ENCODE results near the gene GCAT. TPM values are rescaled to one million over a fixed set of nuclear protein-coding genes. Genes with fewer than 3 reads are reported as not detected.

Gene GCAT
- 22.3 TPM for total RNA-seq

GRCh38 chr22:37807410-37808293, at the start of gene GCAT:
Gene GCAT (plus strand): TSS chr22:37807934. CDS start chr22:37807968, 34 bp downstream.
- DNase-seq (ENCODE audit: low spot score): peak; percentile 97

- no peak for DNase-seq (ENCODE audit: low spot score)
These were observed 49.0 kb upstream of the GCAT start for GRCh38 chr22:37758694-37759093.

- no peak for DNase-seq (ENCODE audit: low spot score)
These were observed 48.5 kb upstream of the GCAT start for GRCh38 chr22:37759281-37759680.

GRCh38 chr22:37760152-37760551, 47.6 kb upstream of the GCAT start:
- no peak for DNase-seq (ENCODE audit: low spot score)

GRCh38 chr22:37762389-37762836, 45.3 kb upstream of the GCAT start:
- DNase-seq (ENCODE audit: low spot score): no peak

GRCh38 chr22:37763012-37763411, 44.7 kb upstream of the GCAT start:
- DNase-seq (ENCODE audit: low spot score): no peak

- DNase-seq (ENCODE audit: low spot score): no peak
These were observed 44.1 kb upstream of the GCAT start for GRCh38 chr22:37763652-37764051.

- DNase-seq (ENCODE audit: low spot score): no peak
These were observed 43.1 kb upstream of the GCAT start for GRCh38 chr22:37764622-37765021.

GRCh38 chr22:37765498-37765897, 42.2 kb upstream of the GCAT start:
- no peak for DNase-seq (ENCODE audit: low spot score)

- no peak for DNase-seq (ENCODE audit: low spot score)
These were observed 41.7 kb upstream of the GCAT start for GRCh38 chr22:37765953-37766576.

- DNase-seq (ENCODE audit: low spot score): no peak
These were observed 39.5 kb upstream of the GCAT start for GRCh38 chr22:37768273-37768672.

GRCh38 chr22:37769056-37769455, 38.7 kb upstream of the GCAT start:
- DNase-seq (ENCODE audit: low spot score): no peak

- no peak for DNase-seq (ENCODE audit: low spot score)
These were observed 36.7 kb upstream of the GCAT start for GRCh38 chr22:37771081-37771480.

GRCh38 chr22:37771702-37772427, 35.9 kb upstream of the GCAT start:
- DNase-seq (ENCODE audit: low spot score): no peak

GRCh38 chr22:37774728-37775127, 33.0 kb upstream of the GCAT start:
- DNase-seq (ENCODE audit: low spot score): no peak

- no peak for DNase-seq (ENCODE audit: low spot score)
These were observed 31.7 kb upstream of the GCAT start for GRCh38 chr22:37775785-37776638.

- no peak for DNase-seq (ENCODE audit: low spot score)
These were observed 31.1 kb upstream of the GCAT start for GRCh38 chr22:37776639-37777005.

GRCh38 chr22:37777122-37777687, 30.5 kb upstream of the GCAT start:
- DNase-seq (ENCODE audit: low spot score): peak; percentile 87

- no peak for DNase-seq (ENCODE audit: low spot score)
These were observed 29.2 kb upstream of the GCAT start for GRCh38 chr22:37778370-37779009.

GRCh38 chr22:37781434-37782059, 26.2 kb upstream of the GCAT start:
- DNase-seq (ENCODE audit: low spot score): no peak
